ENCODE results near the gene PCDHGC5.
A peak's percentile ranks its signal among the peaks of the same experiment; 100 is the strongest.

PCDHGC5 gene

DNA sequence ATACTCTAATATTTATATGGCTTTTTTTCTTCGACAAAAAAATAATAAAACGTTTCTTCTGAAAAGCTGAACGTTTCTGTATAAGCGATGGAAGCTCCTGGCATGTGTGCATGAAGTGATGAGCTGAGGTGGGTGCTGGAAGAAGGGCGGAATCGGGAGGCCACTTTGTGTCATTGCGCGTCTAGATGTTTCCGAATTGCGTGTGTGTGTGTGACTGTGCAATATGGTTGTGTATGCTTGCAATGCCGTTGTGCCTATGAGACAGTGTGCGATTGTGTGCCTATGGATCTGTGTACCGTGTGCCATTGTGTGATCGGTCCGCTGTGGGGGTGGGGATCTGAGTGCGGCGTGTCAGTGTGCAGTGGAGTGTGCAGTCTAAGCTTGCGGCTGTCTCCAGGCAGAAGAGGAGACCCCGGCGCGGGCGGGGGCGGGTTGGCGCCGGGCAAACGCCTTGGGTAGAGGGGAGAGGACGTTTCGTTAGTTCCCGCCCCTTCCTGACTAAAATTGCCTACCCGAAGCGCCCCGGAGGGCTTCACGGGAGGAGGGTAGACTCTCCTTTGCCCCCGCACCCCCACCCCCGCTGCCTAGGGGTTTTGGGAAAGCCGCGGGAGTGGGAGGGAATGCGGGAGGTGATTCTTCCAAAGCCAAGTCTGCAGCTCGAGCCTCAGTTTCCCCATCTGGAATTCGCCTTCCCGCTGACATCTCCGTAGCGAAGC lies 24.2 kb downstream of the PCDHGC5 start:
- intact Hi-C loops (cut with micrococcal nuclease), result loop anchor here (10.0 kb wide), 1 partner anchor 188 kb away; the partner anchor contains the start of gene TAF7
- H3K4me1 Mint-ChIP-seq (ENCODE audit: low read depth), result peaks cover 81% of the 10 kb centered on the region

DNA sequence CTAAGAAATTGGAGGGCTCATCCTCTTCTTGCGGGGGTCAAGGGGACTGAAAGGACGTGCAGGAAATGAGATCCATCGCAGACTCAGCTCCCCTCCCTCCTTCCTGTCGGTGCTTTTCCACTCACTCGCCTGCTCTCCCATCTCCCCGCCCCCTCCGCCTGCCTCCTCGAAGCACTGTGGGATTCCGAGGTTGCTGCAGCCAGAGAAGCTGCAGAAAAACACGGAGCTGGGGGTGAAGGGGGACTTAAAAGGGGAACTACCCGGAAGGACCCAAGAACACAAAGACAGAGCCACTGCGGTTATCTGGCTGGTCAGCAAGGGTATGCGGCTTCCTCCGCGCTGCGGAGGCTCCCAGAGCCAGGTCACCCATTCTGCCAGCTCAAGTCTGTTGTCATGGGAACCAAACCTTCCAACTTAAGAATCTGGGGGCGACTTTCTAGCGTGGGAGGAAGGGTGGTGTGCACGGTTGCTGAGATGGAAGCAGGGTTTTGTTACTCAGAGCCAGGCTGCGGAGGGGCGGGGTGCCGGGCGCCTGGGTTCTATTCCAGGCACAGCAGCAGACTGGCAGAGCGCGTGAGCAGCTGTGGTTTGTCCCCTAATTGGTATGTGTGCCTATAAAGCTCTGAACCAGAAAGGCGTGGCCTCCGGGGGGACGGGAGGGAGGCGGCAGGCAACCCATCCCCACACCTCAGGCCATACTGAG lies 24.9 kb downstream of the PCDHGC5 start:
- Mint-ChIP-seq H3K9me3 (no peaks in the 10 kb centered on the region), H3K27me3 (peaks cover 21% of the 10 kb centered on the region), H3K27ac (peak overlapping the region; percentile 55), H3K4me3 (peak overlapping the region; percentile 74), H3K4me1 (ENCODE audit: low read depth) (peaks cover 80% of the 10 kb centered on the region), H3K36me3 (ENCODE audit: low read depth) (peaks cover 63% of the 10 kb centered on the region)
- intact Hi-C loops (cut with micrococcal nuclease), result loop anchor here (10.0 kb wide), 1 partner anchor 189 kb away; the partner anchor contains the start of gene TAF7

More for the DNA sequence above, 24.2 kb downstream of the PCDHGC5 start:
- H3K4me3 Mint-ChIP-seq, result peak overlapping the region; percentile 74
- peaks cover 24% of the 10 kb centered on the region for H3K27me3 Mint-ChIP-seq
- peak overlapping the region; percentile 55 for H3K27ac Mint-ChIP-seq
- H3K36me3 Mint-ChIP-seq (ENCODE audit: low read depth), result peaks cover 55% of the 10 kb centered on the region
- H3K9me3 Mint-ChIP-seq, result no peaks in the 10 kb centered on the region

DNA sequence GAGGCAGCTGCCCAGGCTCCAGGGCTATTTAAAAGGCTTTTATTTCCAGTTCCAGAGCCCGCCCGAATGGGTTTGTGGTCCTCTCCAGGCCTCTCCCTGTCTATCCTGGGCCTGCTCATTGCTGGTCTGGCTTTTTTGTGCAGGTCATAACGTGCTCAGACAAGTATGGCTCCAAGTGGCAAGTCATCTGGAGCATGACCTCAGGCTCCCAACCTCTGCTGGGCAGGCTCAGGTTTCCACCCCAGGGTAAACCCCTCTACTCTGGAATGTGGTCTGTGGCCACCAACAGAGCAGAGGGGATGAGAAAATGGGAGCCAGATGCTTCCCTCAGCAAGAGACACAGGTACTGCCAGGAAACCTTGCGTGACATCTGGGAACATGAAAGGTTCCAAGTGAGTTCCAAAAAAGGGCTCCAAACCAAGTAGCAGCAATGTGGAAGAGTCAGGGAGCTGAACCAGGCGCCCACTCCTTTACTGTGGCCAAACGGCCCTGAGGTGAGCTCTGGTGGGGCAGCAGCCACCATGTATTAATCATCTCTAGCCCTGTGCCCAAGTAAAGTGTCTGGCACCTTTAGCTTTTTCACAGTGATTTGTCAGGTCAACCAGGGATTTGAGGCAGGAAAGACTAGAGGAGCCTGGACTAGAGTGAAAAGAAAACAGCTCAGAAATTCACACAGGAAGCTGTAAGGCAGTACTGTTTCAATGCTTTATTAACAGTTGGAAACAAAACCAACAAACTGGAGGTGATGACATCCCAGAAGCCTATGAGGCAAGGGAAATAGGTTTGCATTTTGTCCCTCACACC lies 25.7 kb downstream of the PCDHGC5 start:
- Mint-ChIP-seq H3K9me3 (no peaks in the 10 kb centered on the region), H3K27me3 (peaks cover 17% of the 10 kb centered on the region), H3K4me1 (ENCODE audit: low read depth) (peaks cover 80% of the 10 kb centered on the region), H3K4me3 (no peak overlapping the region), H3K27ac (no peak overlapping the region), H3K36me3 (ENCODE audit: low read depth) (peaks cover 70% of the 10 kb centered on the region)
- intact Hi-C loops (cut with micrococcal nuclease), result loop anchor here (10.0 kb wide), 1 partner anchor 190 kb away; the partner anchor contains the start of gene TAF7

DNA sequence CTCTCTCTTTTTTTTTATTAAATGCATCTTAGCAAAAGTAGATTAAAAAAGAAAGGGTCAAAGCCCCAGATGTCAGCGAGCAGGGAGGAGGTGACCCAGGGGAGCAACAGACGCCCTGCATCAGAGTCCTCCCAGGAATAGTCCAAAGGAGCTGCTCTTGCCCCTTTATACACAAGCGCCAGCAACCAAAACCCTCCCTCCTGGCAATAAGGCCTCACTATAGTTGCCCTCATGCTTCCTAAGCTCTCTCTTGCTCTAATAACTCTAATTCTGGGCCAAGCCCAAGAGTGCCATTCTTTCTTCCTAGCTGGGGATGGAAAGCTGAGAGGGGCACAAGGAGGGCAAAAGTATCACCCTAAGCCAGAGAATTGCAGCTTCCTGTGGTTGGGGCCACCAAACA lies 26.3 kb downstream of the PCDHGC5 start:
- peaks cover 82% of the 10 kb centered on the region for H3K4me1 Mint-ChIP-seq (ENCODE audit: low read depth)
- H3K27ac Mint-ChIP-seq, result no peak overlapping the region

DNA sequence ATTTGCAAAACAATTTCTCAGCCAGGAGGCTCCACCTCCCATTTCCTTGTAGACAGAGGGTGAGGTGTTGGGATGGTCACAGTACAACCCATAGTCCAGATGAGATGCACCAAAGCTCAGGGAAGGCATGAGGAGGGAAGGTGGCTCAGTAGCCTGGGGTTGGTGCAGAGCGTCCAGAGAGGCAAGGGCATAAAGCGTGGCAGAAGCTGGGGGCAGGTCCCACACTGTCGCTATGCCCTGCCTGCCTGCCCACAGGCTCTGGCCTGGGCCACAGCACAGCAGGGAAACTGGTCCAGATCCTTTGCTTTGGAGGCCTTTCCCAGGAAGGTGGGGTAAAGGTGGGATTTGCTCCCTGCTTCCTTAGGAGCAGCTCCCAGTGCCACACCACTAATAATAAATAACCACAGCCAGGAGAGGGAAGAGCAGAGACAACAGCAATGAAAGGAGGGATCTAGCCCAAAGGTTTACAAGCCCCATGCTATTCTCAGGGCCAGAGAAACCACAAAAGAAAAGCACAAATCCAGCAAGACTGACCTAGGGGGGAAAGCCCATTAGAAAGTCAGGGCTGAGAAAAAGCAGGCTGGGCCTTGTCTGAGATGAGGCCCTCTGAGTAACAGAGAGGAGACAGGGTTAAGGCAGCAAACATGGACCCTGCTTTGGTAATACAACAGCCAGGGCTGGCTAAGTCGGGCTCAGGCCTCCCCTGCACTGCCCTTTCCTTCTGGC lies 27.2 kb downstream of the PCDHGC5 start:
- Mint-ChIP-seq H3K4me3 (no peak overlapping the region), H3K36me3 (ENCODE audit: low read depth) (peaks cover 86% of the 10 kb centered on the region), H3K4me1 (ENCODE audit: low read depth) (peaks cover 91% of the 10 kb centered on the region)

More for the DNA sequence above, 26.3 kb downstream of the PCDHGC5 start:
- intact Hi-C loops (cut with micrococcal nuclease), result loop anchor here (10.0 kb wide), 1 partner anchor 190 kb away; the partner anchor contains the start of gene TAF7
- peaks cover 76% of the 10 kb centered on the region for H3K36me3 Mint-ChIP-seq (ENCODE audit: low read depth)
- H3K4me3 Mint-ChIP-seq, result no peak overlapping the region
- peaks cover 15% of the 10 kb centered on the region for H3K27me3 Mint-ChIP-seq
- H3K9me3 Mint-ChIP-seq, result no peaks in the 10 kb centered on the region

DNA sequence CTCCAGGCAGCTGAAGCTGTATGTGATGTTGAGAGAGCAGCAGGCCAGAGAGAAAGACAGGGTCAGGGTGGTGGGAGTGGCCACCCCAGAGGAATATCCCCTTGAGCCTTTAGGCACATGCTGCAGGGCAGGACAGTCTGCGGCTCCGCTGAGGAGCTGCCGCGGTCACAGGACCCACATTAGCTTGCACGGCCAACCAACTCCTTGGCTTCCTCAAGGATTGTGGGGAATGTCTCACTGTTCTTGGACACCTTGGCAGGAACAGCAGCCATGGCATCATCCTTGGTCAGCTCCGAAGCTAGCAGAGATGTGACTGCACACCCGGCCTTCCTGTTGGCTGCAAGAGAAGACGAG lies 27.8 kb downstream of the PCDHGC5 start:
- peaks cover 12% of the 10 kb centered on the region for H3K27me3 Mint-ChIP-seq
- no peak overlapping the region for H3K4me3 Mint-ChIP-seq
- H3K9me3 Mint-ChIP-seq, result no peaks in the 10 kb centered on the region
- intact Hi-C loops (cut with micrococcal nuclease), result loop anchor here (10.0 kb wide), 1 partner anchor 192 kb away; the partner anchor contains the start of gene TAF7
- peaks cover 91% of the 10 kb centered on the region for H3K36me3 Mint-ChIP-seq (ENCODE audit: low read depth)
- H3K4me1 Mint-ChIP-seq (ENCODE audit: low read depth), result peaks cover 93% of the 10 kb centered on the region
- no peak overlapping the region for H3K27ac Mint-ChIP-seq

More for the DNA sequence above, 27.2 kb downstream of the PCDHGC5 start:
- Mint-ChIP-seq H3K9me3 (no peaks in the 10 kb centered on the region), H3K27ac (no peak overlapping the region), H3K27me3 (peaks cover 15% of the 10 kb centered on the region)
- intact Hi-C loops (cut with micrococcal nuclease), result loop anchor here (10.0 kb wide), 1 partner anchor 191 kb away; the partner anchor contains the start of gene TAF7

DNA sequence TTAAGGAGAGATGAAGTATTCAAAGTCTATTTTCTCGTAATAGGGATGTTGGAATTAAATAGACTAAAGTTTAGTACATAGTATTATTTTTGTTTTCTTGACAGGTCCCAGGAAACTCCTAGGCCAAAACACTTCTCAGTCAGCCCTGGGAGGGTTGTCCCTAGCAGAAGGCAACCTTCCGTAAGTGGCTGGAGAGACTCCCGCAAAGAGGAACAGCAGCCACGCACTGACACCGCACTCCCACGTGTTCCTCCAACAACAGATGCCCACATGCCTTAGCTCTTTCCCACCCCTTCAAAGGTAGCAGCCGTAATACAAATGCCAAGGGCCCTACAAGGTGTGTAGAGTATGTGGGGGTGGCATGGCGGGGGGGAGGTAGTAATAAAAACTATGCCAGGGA lies 28.4 kb downstream of the PCDHGC5 start:
- intact Hi-C loops (cut with micrococcal nuclease), result loop anchor here (10.0 kb wide), 1 partner anchor 193 kb away; the partner anchor contains the start of gene TAF7
- peaks cover 10% of the 10 kb centered on the region for H3K27me3 Mint-ChIP-seq
- H3K9me3 Mint-ChIP-seq, result no peaks in the 10 kb centered on the region
- no peak overlapping the region for H3K4me3 Mint-ChIP-seq
- H3K4me1 Mint-ChIP-seq (ENCODE audit: low read depth), result peaks cover 97% of the 10 kb centered on the region
- peaks cover 98% of the 10 kb centered on the region for H3K36me3 Mint-ChIP-seq (ENCODE audit: low read depth)
- no peak overlapping the region for H3K27ac Mint-ChIP-seq

DNA sequence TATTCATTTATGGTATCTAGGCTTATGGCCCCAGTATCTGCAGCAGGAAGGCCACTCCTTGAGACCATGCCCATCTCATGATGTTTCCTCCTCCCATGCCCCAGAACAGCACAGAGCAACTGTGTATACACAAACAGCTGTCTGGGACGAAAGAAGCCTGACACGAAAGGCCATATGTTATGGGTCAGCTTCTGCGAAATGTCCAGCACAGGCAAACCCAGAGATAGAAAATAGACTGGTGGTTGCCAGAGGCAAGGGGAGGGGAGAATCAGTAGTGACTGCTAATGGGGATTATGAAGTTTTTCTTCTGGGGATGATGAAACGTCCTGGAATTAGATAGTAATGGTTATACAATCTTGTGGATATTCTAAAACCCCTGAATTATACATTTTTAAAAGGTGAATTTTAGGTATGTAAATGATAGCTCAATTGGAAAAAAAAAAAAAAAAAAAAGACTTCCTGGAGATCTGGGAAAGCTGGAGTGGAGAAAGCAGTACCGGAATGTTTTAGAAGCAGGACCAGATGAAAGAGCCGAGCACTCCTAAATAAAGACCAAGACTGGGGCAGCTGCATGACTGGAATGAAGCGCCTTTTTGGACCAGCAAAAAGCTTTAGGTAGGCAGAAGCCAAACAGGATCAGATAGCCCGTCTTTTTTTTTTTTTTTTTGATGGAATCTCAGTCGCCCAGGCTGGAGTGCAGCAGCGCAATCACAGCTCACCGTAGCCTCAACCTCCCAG lies 29.2 kb downstream of the PCDHGC5 start:
- H3K4me1 Mint-ChIP-seq (ENCODE audit: low read depth), result peaks cover 97% of the 10 kb centered on the region
- no peak overlapping the region for H3K4me3 Mint-ChIP-seq
- no peak overlapping the region for H3K27ac Mint-ChIP-seq
- intact Hi-C loops (cut with micrococcal nuclease), result loop anchor here (10.0 kb wide), 1 partner anchor 193 kb away; the partner anchor contains the start of gene TAF7
- H3K27me3 Mint-ChIP-seq, result peaks cover 5% of the 10 kb centered on the region
- peaks cover 97% of the 10 kb centered on the region for H3K36me3 Mint-ChIP-seq (ENCODE audit: low read depth)
- H3K9me3 Mint-ChIP-seq, result no peaks in the 10 kb centered on the region

DNA sequence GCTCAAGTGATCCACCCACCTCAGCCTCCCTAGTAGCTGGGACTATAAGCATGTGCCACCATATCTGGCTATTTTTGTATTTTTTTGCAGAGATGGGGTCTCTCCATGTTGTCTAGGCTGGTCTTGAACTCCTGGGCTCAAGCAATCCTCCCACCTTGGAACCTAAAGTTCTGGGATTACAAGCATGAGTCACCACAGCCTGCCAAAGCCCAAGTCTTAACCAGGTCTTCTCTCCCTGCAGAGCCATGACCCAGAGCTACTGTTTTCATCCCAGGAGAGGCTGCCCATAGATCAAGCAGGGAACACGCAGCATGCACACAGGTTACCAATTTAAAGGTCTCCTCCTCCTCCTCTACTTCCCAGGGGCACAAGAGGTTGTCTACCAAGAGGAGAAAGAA lies 29.7 kb downstream of the PCDHGC5 start:
- Mint-ChIP-seq H3K27me3 (peaks cover 2% of the 10 kb centered on the region), H3K36me3 (ENCODE audit: low read depth) (peaks cover 91% of the 10 kb centered on the region), H3K9me3 (no peaks in the 10 kb centered on the region), H3K4me3 (no peak overlapping the region), H3K4me1 (ENCODE audit: low read depth) (peaks cover 94% of the 10 kb centered on the region), H3K27ac (no peak overlapping the region)
- intact Hi-C loops (cut with micrococcal nuclease), result loop anchor here (10.0 kb wide), 1 partner anchor 194 kb away; the partner anchor contains the start of gene TAF7

DNA sequence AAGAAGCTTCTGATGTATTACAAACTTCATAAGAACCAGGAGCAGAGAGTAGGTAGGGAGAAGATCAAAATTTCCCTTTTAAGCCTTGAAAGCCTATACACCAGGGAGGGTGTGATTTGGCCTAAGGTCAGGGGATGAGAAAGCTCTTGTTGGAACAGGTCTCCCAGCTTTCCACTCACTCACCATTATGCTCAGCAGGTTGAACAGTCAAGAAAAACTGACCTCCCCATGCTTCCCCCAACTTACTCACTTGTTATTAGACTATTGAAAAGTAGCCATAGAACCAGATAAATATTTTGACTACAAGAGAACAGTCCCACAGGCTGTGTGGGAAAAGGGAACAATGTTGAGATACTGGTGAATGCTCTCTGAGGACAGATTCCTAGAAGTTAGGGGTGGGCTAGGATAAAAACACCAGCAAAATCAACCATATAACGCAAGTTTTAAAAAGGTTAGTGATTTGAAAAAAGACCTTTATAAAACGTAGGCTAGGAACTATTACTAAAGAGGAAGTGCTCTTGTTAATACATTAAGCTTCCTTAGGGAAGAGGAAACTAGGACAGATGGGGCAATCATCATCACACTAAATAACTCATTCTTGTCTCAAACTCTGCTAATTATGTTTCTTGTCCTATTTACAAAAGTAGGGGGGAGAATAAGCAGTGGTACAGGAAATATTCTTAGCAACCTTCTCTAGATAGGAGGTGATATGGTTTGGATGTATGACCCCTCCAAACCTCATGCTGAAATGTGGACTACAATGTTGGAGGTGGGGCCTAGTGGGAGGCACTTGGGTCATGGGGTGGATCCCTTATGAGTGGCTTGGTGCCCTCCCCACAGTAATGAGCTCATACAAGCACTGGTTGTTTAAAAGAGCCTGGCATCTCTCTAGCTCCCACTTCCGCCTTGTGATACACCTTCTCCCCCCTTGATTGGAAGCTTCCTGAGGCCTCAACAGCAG lies 31.0 kb downstream of the PCDHGC5 start:
- Mint-ChIP-seq H3K27ac (peak overlapping the region; percentile 58), H3K4me3 (no peak overlapping the region), H3K9me3 (no peaks in the 10 kb centered on the region), H3K27me3 (no peaks in the 10 kb centered on the region), H3K36me3 (ENCODE audit: low read depth) (peaks cover 78% of the 10 kb centered on the region), H3K4me1 (ENCODE audit: low read depth) (peaks cover 81% of the 10 kb centered on the region)
- intact Hi-C loops (cut with micrococcal nuclease), result loop anchor here (5.0 to 10.0 kb wide), 2 partner anchors 37 to 195 kb away; partner anchors contain the start of gene TAF7

DNA sequence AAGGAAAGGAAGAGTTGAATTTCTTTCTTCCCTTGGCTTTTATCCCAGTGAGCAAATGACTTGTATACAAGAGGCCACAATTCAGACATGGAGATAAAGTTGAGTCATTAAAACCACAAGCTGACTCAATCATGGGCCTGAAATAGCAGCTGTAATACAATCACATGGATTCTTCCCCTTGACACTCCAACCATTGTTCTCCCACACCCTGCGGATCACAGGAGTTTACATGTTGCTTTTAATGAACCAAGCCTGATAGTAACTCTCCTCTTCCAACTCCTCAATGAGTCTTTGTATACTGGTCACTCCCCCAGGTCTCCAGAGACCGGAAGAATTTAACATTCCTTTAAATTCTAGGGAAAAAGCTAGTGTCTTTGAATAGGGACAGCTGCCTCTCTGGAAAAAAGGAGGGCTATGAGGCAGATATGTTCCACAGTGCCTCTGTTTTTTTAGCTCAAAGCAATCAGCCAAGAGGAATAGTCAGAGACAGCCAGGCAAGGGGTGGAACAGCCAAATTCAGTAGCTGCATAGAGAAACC lies 32.4 kb downstream of the PCDHGC5 start:
- H3K4me1 Mint-ChIP-seq (ENCODE audit: low read depth), result peaks cover 68% of the 10 kb centered on the region
- H3K27me3 Mint-ChIP-seq, result no peaks in the 10 kb centered on the region
- H3K4me3 Mint-ChIP-seq, result no peak overlapping the region
- intact Hi-C loops (cut with micrococcal nuclease), result loop anchor here (5.0 kb wide), 1 partner anchor 36 kb away; no protein-coding TSS in a partner anchor
- no peaks in the 10 kb centered on the region for H3K9me3 Mint-ChIP-seq
- H3K36me3 Mint-ChIP-seq (ENCODE audit: low read depth), result peaks cover 64% of the 10 kb centered on the region
- peak overlapping the region; percentile 58 for H3K27ac Mint-ChIP-seq

Measured in dendritic cell treated with granulocyte-macrophage colony-stimulating factor and Interleukin-4, amounts not matched to agents 40 ng/mL and 50 ng/mL, for 4 days (primary cell).